ENCODE data around the gene CADPS.
"Not testable (repeated sequence)": the region's sequence is repeated elsewhere in the genome, so short reads cannot be mapped to it uniquely, and the experiment has no call there.

CADPS gene

DNA sequence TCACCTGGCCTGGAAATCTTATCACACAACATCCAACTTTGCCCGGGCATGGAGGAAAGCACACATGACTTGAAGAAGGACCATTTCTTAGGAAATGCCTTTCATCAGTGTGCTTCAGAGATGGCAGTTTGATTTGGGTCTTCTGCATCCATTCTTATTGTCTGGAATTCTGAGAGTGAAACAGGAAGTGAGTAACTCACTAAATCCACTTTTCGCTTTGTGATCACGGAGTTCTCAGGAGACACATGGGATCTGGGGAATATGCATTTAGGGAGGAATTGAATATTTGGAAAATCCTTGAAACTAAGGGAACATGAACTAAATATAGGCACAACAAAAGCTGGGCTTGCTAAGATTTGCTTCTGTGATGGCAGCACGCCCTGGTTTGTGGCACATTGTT, 289.4 kb downstream of the CADPS start:
- DNase-seq, result no peak

GRCh38 chr3:62584636-62585035, 290.6 kb downstream of the CADPS start:
- DNase-seq, result no peak

- no peak for DNase-seq
Measured at GRCh38 chr3:62582495-62583172, 292.6 kb downstream of the CADPS start.

- not testable (repeated sequence) for DNase-seq
Measured at GRCh38 chr3:62580485-62580884, 294.7 kb downstream of the CADPS start.

DNA sequence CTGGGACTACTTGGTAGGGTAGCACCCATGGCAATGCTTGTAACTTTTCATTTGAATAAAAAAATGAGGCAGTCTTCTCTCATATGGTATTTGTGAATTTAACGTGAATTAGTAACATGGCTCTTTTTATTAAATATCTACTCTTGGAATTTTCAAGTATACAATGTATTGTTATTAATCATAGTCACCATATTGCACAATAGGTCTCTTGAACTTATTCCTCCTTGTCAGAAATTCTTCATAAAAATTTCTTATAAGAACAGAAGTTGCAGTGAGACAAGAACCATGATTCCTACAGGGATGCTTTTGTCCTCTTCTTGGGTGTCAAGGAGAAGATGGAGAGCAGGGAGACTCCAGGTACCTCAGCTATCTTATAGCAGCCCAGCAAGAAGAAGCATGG, 298.1 kb downstream of the CADPS start:
- DNase-seq, result no peak

- DNase-seq, result no peak
Measured at GRCh38 chr3:62574266-62574898, 300.8 kb downstream of the CADPS start.

DNA sequence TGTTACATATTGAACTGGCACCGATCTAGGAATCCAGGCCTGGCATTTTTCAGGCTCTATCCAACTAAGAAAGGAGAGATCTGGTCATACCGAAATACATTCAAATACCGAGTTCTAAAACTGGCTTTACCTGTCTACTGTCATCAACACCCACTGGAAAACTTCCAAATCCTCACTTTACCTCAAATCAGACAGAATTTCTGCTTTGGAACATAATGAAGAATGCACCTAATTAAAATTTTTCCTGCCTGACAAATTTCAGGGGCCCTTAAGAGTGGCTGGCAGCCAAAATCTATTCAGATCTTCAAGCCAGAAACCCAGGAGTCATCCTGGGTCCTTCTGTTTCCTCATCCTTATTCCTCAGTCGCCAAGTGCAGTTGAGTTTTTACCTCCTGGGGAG, 303.3 kb downstream of the CADPS start:
- DNase-seq, result no peak

DNA sequence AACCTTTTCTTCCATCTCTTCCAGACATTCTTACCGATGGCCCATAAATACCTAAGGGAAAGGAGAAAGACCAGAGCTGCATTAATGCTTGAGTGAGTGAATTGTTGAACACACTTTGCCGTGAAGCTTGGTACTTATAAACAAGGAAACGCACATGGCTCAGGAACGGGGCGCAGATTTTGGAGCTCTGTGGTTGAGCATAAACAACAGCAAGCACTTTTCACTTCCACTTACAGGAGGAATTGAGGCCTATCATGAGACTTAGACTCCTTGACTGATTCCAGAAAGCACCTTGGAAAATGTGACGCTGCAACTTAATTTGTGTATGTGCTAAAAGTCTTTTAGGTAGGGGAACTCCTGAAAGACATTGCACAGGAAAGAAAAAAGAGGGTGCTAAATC, 304.3 kb downstream of the CADPS start:
- DNase-seq, result no peak

DNA sequence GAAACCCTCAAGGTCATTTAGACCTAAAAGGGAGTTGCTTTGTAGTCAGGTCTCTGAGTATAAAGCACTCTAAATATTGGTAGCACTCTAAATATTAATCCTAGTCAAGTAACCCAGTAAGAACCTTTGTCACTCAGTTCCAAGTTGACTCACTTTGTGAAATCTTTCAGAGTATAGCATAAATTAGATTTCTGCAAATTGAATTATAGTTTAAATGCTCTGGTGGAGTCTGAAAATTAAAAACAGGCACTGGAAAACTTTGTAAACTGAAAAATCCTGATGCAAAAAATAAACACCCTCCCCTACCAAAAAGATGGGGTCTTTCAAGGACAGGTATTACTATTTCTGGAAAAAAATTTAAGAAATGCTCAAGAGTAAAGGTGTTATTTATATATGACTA, 305.6 kb downstream of the CADPS start:
- DNase-seq, result no peak

- DNase-seq, result no peak
Measured at GRCh38 chr3:62567097-62568021, 307.9 kb downstream of the CADPS start.

GRCh38 chr3:62566022-62566557, 309.1 kb downstream of the CADPS start:
- no peak for DNase-seq

GRCh38 chr3:62562596-62562995, 312.6 kb downstream of the CADPS start:
- DNase-seq, result no peak

DNA sequence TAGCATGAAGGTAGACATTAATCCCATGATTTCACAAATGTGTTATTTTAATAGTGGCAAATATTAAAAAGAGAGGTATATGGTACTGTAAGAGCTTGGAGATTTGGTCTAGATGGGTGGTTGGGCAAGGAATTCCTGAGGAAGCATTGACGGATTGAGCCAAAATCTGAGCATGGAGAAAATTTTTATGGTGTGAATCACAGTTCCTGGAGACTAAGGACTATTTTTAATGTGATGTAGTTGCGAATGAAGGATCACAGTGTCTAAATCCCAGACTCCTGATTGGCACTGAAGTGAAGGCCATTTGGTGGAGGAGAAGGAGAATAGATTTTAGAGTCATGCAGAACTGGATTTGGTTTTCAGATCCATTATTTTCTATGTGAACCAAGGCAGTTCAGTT, 313.2 kb downstream of the CADPS start:
- DNase-seq, result no peak

- DNase-seq, result peak; percentile 3
Measured at GRCh38 chr3:62559831-62560445, 315.3 kb downstream of the CADPS start.

DNA sequence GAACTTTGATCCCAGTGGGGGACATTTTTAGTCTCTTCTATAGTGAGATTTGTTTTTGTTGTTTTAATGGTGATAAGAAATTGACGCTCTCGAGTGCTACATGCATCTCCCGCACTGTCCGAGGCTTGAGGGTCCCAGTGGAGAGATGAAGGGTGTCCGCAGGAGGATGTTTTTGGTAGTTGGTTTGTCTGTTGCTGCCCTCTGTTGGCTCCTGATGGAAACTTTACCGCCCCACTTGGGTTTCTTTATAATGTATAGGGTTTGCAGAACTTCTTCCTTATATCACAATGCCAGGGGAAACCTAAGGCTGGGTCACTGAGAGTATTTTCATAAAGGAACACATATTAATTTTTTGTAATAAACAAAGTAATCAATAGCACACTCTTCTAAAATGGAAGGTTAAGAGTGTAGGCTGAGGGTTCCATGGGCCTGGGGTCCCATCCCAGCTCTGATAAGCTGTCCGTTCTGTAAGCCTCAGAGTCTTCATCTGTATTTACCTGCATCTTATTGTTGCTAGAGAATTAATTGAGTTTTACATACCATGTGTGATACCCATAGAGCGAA, 316.6 kb downstream of the CADPS start:
- peak; percentile 4 for DNase-seq

DNA sequence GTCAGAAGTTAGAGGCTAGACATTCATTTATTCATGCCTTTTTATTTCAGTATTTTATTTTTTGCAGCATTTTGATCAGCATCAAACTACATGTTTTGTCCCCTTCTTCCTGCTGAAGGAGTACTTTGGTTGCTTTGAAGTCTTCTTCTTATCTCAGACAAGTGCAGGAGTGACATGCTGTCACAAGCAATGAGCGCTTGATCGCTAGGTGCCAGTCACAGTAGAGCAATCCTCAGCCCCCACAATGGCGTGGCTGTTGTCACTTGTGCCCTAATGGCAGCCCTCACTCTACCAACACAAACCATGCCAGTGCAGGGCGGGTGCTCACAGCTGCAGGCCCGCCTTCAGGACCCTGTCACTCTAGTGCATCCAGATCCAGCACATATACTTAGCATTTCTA, 317.2 kb downstream of the CADPS start:
- DNase-seq, result no peak

GRCh38 chr3:62557450-62557849, 317.8 kb downstream of the CADPS start:
- DNase-seq, result no peak

DNA sequence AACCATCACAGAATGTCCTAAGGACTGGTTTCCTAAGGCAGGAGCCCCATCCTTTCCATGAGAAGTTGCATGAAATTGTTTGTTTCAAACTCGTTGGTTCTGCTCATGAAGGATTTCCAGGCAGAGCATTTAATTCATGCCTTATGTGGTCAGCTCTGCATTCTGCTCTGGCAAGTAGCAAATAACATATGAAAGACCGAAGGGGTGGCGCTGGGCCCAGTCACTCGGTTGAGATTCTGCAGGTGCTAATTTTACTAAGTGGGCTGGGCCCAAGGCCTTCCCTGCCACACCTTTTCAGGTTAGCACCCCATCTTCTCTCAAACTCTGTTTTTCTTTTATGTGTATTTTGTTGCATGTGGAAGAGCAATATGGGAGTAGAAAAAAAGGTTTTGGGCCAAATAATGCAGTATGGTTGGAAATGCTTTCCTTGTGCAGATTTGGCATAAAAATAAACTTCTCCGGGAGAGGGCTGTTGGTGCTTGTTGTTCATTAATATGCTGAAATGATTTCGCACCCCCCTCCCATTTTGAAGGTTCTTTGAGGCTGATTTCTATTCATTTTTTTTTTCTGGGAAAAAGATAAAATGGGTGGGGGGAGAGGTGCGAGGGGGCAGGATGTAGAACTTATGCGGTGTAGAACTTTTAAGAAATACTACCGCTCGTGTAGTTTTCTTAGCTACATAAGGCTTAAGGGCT, 318.9 kb downstream of the CADPS start:
- DNase-seq, result no peak

- DNase-seq, result peak; percentile 5
Measured at GRCh38 chr3:62554264-62554799, 320.9 kb downstream of the CADPS start.

- no peak for DNase-seq
Measured at GRCh38 chr3:62553811-62554210, 321.4 kb downstream of the CADPS start.

- DNase-seq, result no peak
Measured at GRCh38 chr3:62551556-62551955, 323.7 kb downstream of the CADPS start.

DNA sequence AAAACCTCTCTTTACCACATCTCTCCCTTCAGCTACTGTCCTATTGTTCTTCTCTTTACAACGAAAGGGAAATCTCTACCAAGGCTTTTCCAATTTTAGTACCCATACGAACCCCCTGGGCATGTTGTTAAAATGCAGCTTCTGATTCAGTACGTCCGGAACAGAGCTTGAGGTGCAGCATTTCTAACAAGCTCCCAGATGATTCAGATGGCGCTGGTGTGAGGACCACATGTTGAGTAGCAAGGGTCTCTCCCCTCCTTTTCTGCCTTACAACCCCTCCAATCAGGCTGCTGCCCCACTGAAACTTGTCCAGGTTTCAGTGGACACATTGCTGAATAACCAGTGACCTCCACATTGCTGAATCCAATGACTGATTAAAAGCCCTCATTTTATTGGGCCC, 324.8 kb downstream of the CADPS start:
- no peak for DNase-seq
